Measurements from ENCODE around the gene DYSF.

The DYSF gene

DNA sequence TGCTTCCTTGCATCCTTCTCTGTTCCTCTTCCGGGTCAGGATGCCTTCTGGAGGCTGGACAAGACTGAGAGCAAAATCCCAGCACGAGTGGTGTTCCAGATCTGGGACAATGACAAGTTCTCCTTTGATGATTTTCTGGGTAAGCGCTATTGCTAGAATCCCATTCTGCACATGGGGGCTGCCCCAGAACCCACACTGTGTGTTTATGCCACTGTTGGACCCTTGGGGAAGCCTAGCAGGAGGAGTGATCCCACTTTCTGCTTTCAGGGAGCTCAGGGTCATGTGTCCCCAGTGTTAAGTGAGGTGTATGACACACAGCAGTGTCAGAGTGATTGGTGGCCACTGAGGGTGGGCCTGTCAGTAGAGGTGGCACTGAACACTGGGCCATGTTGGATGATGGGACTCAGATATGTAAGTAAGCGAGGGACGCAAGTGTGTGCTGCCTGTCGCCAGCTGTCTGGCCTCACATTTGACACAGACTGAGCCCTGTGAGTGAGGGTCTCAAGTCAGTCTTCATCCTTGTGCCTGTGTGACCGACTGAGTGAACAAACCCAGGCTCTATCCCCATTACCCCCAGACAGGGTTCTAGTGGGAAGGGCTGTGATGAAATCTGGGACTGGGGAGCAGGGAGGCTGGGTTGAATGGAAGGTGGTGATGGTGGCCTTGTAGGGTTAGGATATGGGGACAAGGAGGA lies 220.9 kb downstream of the DYSF start:
- no peak for TF ChIP-seq CTCF (IDR thresholded peaks at IDR 0.05; ENCODE audit: low read depth, low read length, missing control alignments)
- H3K4me3 ChIP-seq (ENCODE audit: low read depth, low read length), result no peak overlapping the region
- no peak for DNase-seq (ENCODE audit: low read depth)

DNA sequence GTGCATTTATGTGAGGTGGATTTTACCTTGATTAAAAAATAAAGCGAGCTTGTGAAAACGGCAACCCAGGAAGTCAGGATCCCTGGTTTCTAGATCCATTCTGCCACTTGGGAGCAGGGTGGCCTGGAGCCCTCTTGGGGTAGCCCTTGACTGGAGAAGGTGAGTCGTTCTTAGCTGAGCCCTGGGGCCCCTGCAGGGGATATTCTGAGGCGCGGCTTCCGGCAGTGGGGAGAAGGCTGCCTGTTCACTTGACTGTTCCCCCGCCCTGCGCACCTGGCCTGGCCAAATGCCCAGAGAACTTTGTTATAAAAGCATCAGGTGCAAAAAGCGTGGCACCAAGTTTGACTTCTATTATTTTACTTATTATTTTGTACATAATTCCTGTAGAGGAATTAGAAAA lies 221.9 kb downstream of the DYSF start:
- no peak for TF ChIP-seq CTCF (IDR thresholded peaks at IDR 0.05; ENCODE audit: low read depth, low read length, missing control alignments)
- no peak for DNase-seq (ENCODE audit: low read depth)
- no peak overlapping the region for H3K4me3 ChIP-seq (ENCODE audit: low read depth, low read length)

DNA sequence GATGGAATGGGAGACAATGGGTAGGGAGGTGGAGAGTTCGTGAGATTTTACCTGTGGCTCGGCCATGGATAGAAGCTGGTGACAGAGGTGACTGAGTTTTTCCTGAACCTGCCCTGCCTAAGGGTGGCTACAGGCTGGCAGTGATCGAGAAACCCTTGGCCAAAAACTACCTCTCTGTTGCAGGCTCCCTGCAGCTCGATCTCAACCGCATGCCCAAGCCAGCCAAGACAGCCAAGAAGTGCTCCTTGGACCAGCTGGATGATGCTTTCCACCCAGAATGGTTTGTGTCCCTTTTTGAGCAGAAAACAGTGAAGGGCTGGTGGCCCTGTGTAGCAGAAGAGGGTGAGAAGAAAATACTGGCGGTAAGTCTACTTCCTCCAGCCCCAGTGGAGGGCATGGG lies 225.5 kb downstream of the DYSF start:
- no peak overlapping the region for H3K4me3 ChIP-seq (ENCODE audit: low read depth, low read length)
- TF ChIP-seq CTCF (IDR thresholded peaks at IDR 0.05; ENCODE audit: low read depth, low read length, missing control alignments), result no peak
- no peak for DNase-seq (ENCODE audit: low read depth)

GRCh38 chr2:71679491-71679890 lies 226.1 kb downstream of the DYSF start:
- no peak for DNase-seq (ENCODE audit: low read depth)
- no peak overlapping the region for H3K4me3 ChIP-seq (ENCODE audit: low read depth, low read length)
- TF ChIP-seq CTCF (IDR thresholded peaks at IDR 0.05; ENCODE audit: low read depth, low read length, missing control alignments), result no peak

GRCh38 chr2:71680925-71681324 lies 227.6 kb downstream of the DYSF start:
- H3K4me3 ChIP-seq (ENCODE audit: low read depth, low read length), result no peak overlapping the region
- DNase-seq (ENCODE audit: low read depth), result no peak
- TF ChIP-seq CTCF (IDR thresholded peaks at IDR 0.05; ENCODE audit: low read depth, low read length, missing control alignments), result no peak

GRCh38 chr2:71681626-71682025 lies 228.3 kb downstream of the DYSF start:
- no peak for DNase-seq (ENCODE audit: low read depth)
- no peak overlapping the region for H3K4me3 ChIP-seq (ENCODE audit: low read depth, low read length)
- no peak for TF ChIP-seq CTCF (IDR thresholded peaks at IDR 0.05; ENCODE audit: low read depth, low read length, missing control alignments)

DNA sequence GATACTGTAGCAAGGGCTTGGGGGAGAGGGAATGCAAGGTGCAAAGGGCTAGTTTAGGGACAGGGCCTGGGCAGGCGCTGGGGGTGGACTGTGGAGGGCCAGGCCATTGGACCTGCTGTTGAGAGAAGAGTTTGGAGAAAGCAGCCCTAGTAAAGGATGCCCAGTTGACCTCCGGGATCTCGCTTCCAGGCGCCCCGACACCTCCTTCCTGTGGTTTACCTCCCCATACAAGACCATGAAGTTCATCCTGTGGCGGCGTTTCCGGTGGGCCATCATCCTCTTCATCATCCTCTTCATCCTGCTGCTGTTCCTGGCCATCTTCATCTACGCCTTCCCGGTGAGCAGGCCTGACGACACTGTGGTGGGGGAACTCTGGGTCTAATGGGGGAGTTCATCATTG lies 229.0 kb downstream of the DYSF start:
- no peak for TF ChIP-seq CTCF (IDR thresholded peaks at IDR 0.05; ENCODE audit: low read depth, low read length, missing control alignments)
- no peak overlapping the region for H3K4me3 ChIP-seq (ENCODE audit: low read depth, low read length)

More for the DNA sequence above, 229.0 kb downstream of the DYSF start:
- no peak for DNase-seq (ENCODE audit: low read depth)
